RWPE2 (cell line): ENCODE measurements around the gene KLRD1.
"Not testable (repeated sequence)": the region's sequence is repeated elsewhere in the genome, so short reads cannot be mapped to it uniquely, and the experiment has no call there.

Source experiments
- ATAC-seq: fragments of 200-7000 bp; cut with Tn5 transposase; 3 replicates; pipeline ENCODE4 v1.9.1; 2021; ENCODE audit warnings: low read depth
- DNase-seq: peaks from one replicate; pipeline ENCODE4 v3.0.0-alpha.2; 2020; ENCODE audit warnings: low spot score
- H3K27ac ChIP-seq: fragments of 450-650 bp; 2 replicates; pipeline ENCODE4 v1.5.1; 2017; ENCODE audit warnings: mild to moderate bottlenecking; ENCODE audit not compliant: poor library complexity, severe bottlenecking
- H3K27me3 ChIP-seq: fragments of 250-450 bp; sonication (Bioruptor Pico); 2 replicates; pipeline ENCODE4 v1.5.1; 2021; ENCODE audit warnings: mild to moderate bottlenecking, moderate library complexity; ENCODE audit not compliant: insufficient read depth, poor library complexity, severe bottlenecking
- H3K36me3 ChIP-seq: fragments of 250-450 bp; sonication (Bioruptor Pico); 2 replicates; pipeline ENCODE4 v1.5.1; 2020; ENCODE audit warnings: low read depth, mild to moderate bottlenecking, moderate library complexity
- H3K4me1 ChIP-seq: fragments of 250-450 bp; sonication (Bioruptor Pico); 2 replicates; pipeline ENCODE4 v1.5.1; 2021; ENCODE audit warnings: mild to moderate bottlenecking, moderate library complexity; ENCODE audit not compliant: insufficient read depth, poor library complexity, severe bottlenecking
- H3K4me3 ChIP-seq: fragments of 250-450 bp; sonication (Bioruptor Pico); 2 replicates; pipeline ENCODE4 v1.5.1; 2021; ENCODE audit warnings: mild to moderate bottlenecking, moderate library complexity; ENCODE audit not compliant: severe bottlenecking
- H3K9me3 ChIP-seq: fragments of 250-450 bp; sonication (Bioruptor Pico); 2 replicates; pipeline ENCODE4 v1.5.1; 2021; ENCODE audit warnings: mild to moderate bottlenecking, moderate library complexity; ENCODE audit not compliant: severe bottlenecking
- TF ChIP-seq, protein P1 (sequence below): fragments of 450-650 bp; IDR thresholded peaks from one replicate; pipeline ENCODE4 v1.5.1; 2017; ENCODE audit warnings: mild to moderate bottlenecking, moderate library complexity; ENCODE audit not compliant: poor library complexity, severe bottlenecking

The KLRD1 gene

DNA sequence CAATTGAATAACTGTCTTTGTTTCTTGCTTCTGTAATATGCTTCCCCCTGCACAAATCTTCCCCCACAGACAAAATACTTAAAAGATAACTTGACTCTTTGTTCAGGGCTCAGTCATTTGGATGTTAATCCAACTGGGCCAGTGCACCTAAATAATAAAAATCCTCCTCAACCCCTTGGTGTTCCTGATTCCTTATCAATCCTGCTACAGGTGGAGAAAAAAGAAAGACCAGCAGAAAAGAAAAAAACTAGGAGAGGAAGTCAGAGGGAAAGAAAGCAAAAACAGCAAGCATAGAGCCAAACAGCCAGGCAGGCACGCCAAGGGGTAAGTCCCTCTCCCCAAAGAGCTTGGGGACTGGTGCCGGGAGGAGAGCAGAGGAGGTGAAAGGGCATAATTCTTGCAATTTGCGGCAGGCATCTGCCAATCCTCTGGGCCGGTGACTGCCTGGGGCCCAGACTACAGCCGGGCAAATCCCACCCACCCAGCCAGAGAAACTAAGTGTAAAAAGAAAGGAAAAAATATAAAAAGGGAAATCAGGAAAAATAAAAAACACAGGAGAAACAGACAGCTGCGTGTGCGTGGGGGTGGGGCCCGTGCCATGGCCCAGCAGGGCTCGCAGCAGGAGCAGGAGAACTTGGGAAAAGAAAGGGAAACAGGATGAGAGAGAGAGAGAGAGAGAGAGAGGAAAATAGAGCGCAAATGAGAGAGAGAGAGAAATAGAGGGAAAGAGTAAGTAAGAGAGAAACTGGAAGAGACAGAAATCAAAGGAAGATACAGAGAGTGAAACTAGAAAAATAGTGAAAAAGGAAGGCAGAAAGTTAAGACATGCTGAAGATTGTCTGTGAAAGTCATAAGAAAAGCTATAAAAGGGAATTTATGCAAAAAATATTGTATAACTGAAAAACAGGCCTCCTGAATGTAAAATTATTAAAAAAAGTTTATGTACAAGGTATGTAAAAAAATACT lies 60.8 kb downstream of the KLRD1 start:
- Histone ChIP-seq H3K9me3 (no peaks in the 10 kb centered on the region), H3K27me3 (no peaks in the 10 kb centered on the region), H3K4me1 (peaks cover 16% of the 10 kb centered on the region), H3K27ac (no peak overlapping the region), H3K36me3 (no peaks in the 10 kb centered on the region), H3K4me3 (no peak overlapping the region)
- ATAC-seq (no peak), DNase-seq (no peak)
- TF ChIP-seq, protein P1, sequence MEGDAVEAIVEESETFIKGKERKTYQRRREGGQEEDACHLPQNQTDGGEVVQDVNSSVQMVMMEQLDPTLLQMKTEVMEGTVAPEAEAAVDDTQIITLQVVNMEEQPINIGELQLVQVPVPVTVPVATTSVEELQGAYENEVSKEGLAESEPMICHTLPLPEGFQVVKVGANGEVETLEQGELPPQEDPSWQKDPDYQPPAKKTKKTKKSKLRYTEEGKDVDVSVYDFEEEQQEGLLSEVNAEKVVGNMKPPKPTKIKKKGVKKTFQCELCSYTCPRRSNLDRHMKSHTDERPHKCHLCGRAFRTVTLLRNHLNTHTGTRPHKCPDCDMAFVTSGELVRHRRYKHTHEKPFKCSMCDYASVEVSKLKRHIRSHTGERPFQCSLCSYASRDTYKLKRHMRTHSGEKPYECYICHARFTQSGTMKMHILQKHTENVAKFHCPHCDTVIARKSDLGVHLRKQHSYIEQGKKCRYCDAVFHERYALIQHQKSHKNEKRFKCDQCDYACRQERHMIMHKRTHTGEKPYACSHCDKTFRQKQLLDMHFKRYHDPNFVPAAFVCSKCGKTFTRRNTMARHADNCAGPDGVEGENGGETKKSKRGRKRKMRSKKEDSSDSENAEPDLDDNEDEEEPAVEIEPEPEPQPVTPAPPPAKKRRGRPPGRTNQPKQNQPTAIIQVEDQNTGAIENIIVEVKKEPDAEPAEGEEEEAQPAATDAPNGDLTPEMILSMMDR = no peak

DNA sequence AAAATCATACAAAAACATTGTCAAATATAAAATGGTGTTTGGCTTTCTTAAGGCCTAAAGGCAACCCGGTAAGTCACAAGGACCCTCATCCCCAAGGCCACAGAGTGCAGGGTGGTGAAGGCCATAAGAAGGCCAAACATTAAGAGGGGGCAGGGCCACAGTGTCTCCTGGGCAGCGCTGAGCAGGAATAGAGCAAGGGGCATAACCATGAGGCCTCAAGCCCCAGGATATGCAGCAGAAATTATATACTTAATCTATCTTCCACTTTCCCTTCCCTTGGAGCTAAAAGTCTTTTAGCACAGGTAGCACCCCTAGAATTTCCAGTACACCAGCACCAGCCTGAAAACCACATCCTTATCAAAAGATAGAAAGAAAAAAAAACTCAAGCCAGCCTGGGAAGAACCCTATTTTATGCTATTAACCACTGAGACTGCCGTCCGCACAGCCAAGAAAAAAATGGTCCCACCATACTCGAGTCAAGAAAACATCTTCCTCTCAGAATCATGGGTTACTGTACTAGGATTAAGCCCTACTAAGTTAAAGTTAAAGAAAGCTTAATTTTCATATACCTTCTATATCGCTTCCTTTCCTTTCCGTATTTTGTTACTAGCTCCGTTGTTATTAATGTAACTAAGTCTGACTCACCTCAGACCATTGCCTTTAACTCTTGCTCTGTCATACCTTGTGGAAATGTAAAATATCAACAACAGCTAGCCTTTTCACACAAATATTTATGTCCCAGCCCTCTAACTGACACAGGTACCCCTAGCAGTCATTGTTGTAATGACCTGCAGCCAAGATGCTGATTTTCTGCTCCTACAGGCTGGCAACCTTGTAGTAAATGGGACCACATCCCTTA lies 62.1 kb downstream of the KLRD1 start:
- ATAC-seq (no peak), DNase-seq (no peak)
- peaks cover 16% of the 10 kb centered on the region for H3K4me1 ChIP-seq
- no peak overlapping the region for H3K27ac ChIP-seq
- H3K9me3 ChIP-seq = no peaks in the 10 kb centered on the region
- no peaks in the 10 kb centered on the region for H3K36me3 ChIP-seq
- H3K27me3 ChIP-seq = no peaks in the 10 kb centered on the region
- TF ChIP-seq, protein P1 = no peak
- H3K4me3 ChIP-seq = no peak overlapping the region

DNA sequence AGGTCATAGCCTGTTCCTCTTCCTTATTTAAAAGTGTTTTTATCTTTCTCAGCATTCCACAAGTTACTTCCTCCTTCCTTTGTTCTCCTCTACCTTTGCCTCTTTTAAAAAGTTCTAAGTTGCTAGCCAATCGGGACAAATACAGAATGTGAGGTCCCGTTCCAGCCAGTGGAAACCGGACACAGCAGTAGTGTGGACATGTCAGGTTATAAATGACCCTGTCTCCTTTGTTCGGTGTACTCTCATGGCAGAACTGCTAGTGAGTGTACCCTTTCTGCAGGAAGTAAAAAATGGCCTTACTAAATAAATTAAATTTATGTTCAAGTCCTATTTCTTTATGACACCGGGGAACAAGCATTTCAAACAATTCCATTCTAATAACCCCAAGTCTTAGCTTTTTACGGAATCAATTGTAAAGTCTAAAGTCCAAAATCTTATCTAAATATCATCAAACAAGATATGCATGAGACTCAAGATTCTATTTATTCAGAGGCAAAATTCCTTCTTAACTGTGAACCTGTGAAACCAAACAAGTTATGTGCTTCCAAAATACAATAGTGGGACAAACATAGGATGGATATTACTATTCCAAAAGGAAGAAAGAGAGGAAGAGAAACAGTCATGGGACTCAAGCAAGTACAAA lies 64.3 kb downstream of the KLRD1 start:
- ATAC-seq, H3K4me3 ChIP-seq, H3K9me3 ChIP-seq, DNase-seq, H3K36me3 ChIP-seq, H3K27me3 ChIP-seq: not testable (repeated sequence)
- Histone ChIP-seq H3K4me1 (peaks cover 12% of the 10 kb centered on the region), H3K27ac (peak overlapping the region; percentile 21)

DNA sequence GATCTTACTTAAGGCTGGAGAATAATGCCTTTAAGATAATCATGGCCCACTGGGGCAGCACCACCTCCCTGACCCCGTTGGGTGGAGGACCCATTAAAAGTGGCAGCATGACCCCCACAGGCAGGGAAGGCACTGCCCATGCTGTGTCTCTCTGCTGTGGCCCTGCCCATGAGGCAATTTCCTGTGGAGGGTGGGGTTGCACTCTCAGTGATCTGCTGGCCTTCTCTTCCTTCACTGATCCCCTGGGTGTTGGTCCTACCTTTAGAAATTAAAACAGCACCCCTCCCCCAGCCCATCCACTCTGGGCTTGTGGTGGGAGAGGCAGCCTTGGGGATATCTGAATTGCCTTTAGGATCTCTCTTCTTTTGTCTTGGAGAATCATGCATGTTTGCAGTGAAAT lies 64.9 kb downstream of the KLRD1 start:
- DNase-seq (no peak), ATAC-seq (no peak)
- H3K4me1 ChIP-seq = peaks cover 12% of the 10 kb centered on the region
- H3K27me3 ChIP-seq = no peaks in the 10 kb centered on the region
- no peak overlapping the region for H3K4me3 ChIP-seq
- no peaks in the 10 kb centered on the region for H3K9me3 ChIP-seq
- TF ChIP-seq, protein P1 = no peak
- H3K27ac ChIP-seq = peak overlapping the region; percentile 21
- no peaks in the 10 kb centered on the region for H3K36me3 ChIP-seq

DNA sequence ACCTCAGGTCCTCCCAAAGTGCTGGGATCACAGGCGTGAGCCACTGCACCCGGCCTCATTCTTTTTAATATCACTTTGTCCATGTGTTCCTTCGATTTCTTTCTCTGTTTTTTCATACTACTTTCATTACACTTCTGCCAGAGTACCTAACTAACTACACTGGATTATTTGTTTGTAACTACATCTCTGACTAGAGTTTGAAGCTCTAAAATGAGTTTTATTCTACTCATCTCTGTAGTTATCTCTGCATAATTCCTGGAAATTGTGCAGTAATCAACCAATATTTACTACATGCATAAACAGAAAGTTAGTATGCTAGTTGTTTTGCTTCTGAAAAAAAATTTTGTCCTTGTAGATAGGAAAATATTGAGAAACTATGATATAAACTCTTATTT lies 67.0 kb downstream of the KLRD1 start:
- Histone ChIP-seq H3K9me3 (no peaks in the 10 kb centered on the region), H3K27ac (no peak overlapping the region), H3K36me3 (no peaks in the 10 kb centered on the region), H3K27me3 (no peaks in the 10 kb centered on the region), H3K4me1 (peaks cover 12% of the 10 kb centered on the region), H3K4me3 (no peak overlapping the region)
- ATAC-seq (no peak), DNase-seq (no peak)
- TF ChIP-seq, protein P1 = no peak

DNA sequence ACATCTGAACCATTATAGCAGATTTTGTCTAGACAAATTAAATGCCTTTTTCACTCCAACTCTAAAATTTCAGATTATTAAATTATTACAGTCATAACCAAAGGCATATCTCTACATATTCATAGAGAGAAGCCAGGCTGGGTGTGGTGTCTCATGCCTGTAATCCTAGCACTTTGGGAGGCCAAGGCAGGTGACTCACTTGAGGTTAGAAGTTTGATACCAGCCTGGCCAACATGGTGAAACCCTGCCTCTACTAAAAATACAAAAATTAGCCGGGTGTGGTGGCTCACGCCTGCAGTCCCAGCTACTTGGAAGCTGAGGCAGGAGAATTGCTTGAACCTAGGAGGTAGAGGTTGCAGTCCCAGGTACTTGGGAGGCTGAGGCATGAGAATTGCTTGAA lies 71.1 kb downstream of the KLRD1 start:
- DNase-seq, H3K4me3 ChIP-seq, H3K27ac ChIP-seq, H3K27me3 ChIP-seq, ATAC-seq, H3K36me3 ChIP-seq, H3K4me1 ChIP-seq, H3K9me3 ChIP-seq: not testable (repeated sequence)
